ENCODE data around the gene RAB3IP. TPM values are rescaled to one million over a fixed set of nuclear protein-coding genes. Genes with fewer than 3 reads are reported as not detected.
A peak's percentile ranks its signal among the peaks of the same experiment; 100 is the strongest.
"Not testable (repeated sequence)": the region's sequence is repeated elsewhere in the genome, so short reads cannot be mapped to it uniquely, and the experiment has no call there.

Gene RAB3IP
- total RNA-seq, 1 experiment from 2014 or later, result 30.3 TPM

- Histone ChIP-seq H3K4me1 (replicated peaks; ENCODE audit: insufficient read depth) (no peaks in the 10 kb centered on the region), H4K20me1 (ENCODE audit: insufficient read depth) (no peaks in the 10 kb centered on the region), H3K9me3 (ENCODE audit: insufficient read depth, low read depth) (no peaks in the 10 kb centered on the region), H3K27ac (no peak overlapping the region), H3K79me2 (ENCODE audit: low read depth) (no peaks in the 10 kb centered on the region), H3K9me2 (ENCODE audit: insufficient read depth) (no peaks in the 10 kb centered on the region), H3K36me3 (ENCODE audit: low read depth) (no peaks in the 10 kb centered on the region), H3K4me3 (no peak overlapping the region), H3K27me3 (ENCODE audit: insufficient read depth, low read depth) (no peaks in the 10 kb centered on the region), H3F3A (ENCODE audit: insufficient read depth, low read depth) (no peaks in the 10 kb centered on the region), H2AFZ (no peak overlapping the region), H3K4me2 (no peak overlapping the region)
- no peak for TF ChIP-seq EZH2 (IDR thresholded peaks at IDR 0.05; ENCODE audit: low read depth)
- TF ChIP-seq CTCF (conservative IDR thresholded peaks at IDR 0.05), result no peak
- POLR2A ChIA-PET (ENCODE audit: unreplicated experiment), result no interaction called here
- no TSS peak for BruUV-seq (replicated peaks)
- DNase-seq, result no peak
- intact Hi-C loops (cut with micrococcal nuclease; ENCODE audit: unreplicated experiment), result no loop called here
- CTCF ChIA-PET, result no interaction called here
Measured at GRCh38 chr12:69844836-69845235, 106.2 kb downstream of the RAB3IP start.

- no peak for DNase-seq
- Histone ChIP-seq H3K36me3 (ENCODE audit: low read depth) (no peaks in the 10 kb centered on the region), H2AFZ (no peak overlapping the region), H3F3A (ENCODE audit: insufficient read depth, low read depth) (no peaks in the 10 kb centered on the region), H3K9me3 (ENCODE audit: insufficient read depth, low read depth) (no peaks in the 10 kb centered on the region), H4K20me1 (ENCODE audit: insufficient read depth) (no peaks in the 10 kb centered on the region), H3K4me2 (no peak overlapping the region), H3K9me2 (ENCODE audit: insufficient read depth) (no peaks in the 10 kb centered on the region), H3K27ac (no peak overlapping the region), H3K27me3 (ENCODE audit: insufficient read depth, low read depth) (no peaks in the 10 kb centered on the region), H3K79me2 (ENCODE audit: low read depth) (no peaks in the 10 kb centered on the region), H3K4me3 (no peak overlapping the region), H3K4me1 (replicated peaks; ENCODE audit: insufficient read depth) (no peaks in the 10 kb centered on the region)
- intact Hi-C loops (cut with micrococcal nuclease; ENCODE audit: unreplicated experiment), result no loop called here
- TF ChIP-seq EZH2 (IDR thresholded peaks at IDR 0.05; ENCODE audit: low read depth) (no peak), CTCF (conservative IDR thresholded peaks at IDR 0.05) (no peak)
- POLR2A ChIA-PET (ENCODE audit: unreplicated experiment), result no interaction called here
- CTCF ChIA-PET, result no interaction called here
- no TSS peak for BruUV-seq (replicated peaks)
Measured at GRCh38 chr12:69846976-69847375, 108.3 kb downstream of the RAB3IP start.

GRCh38 chr12:69851976-69852375, 113.3 kb downstream of the RAB3IP start:
- no peak overlapping the region for H3K27ac ChIP-seq
- no peaks in the 10 kb centered on the region for H3K36me3 ChIP-seq (ENCODE audit: low read depth)
- H4K20me1 ChIP-seq (ENCODE audit: insufficient read depth), result no peaks in the 10 kb centered on the region
- no peak overlapping the region for H3K4me3 ChIP-seq
- no peaks in the 10 kb centered on the region for H3K4me1 ChIP-seq (replicated peaks; ENCODE audit: insufficient read depth)
- POLR2A ChIA-PET (ENCODE audit: unreplicated experiment), result no interaction called here
- no peaks in the 10 kb centered on the region for H3F3A ChIP-seq (ENCODE audit: insufficient read depth, low read depth)
- no peak for DNase-seq
- TF ChIP-seq EZH2 (IDR thresholded peaks at IDR 0.05; ENCODE audit: low read depth) (no peak), CTCF (conservative IDR thresholded peaks at IDR 0.05) (no peak)
- H3K9me3 ChIP-seq (ENCODE audit: insufficient read depth, low read depth), result 0 out of 2 replicates have a peak, but pooled peaks cover 6% of the 10 kb centered on the region
- H3K79me2 ChIP-seq (ENCODE audit: low read depth), result no peaks in the 10 kb centered on the region
- H3K27me3 ChIP-seq (ENCODE audit: insufficient read depth, low read depth), result no peaks in the 10 kb centered on the region
- intact Hi-C loops (cut with micrococcal nuclease; ENCODE audit: unreplicated experiment), result no loop called here
- no TSS peak for BruUV-seq (replicated peaks)
- H2AFZ ChIP-seq, result 0 out of 2 replicates have a peak overlapping the region, but pooled peaks have one; percentile 60
- H3K4me2 ChIP-seq, result no peak overlapping the region
- H3K9me2 ChIP-seq (ENCODE audit: insufficient read depth), result no peaks in the 10 kb centered on the region
- CTCF ChIA-PET, result no interaction called here

GRCh38 chr12:69853176-69853961, 114.7 kb downstream of the RAB3IP start:
- H3K27me3 ChIP-seq (ENCODE audit: insufficient read depth, low read depth); H3K36me3 ChIP-seq (ENCODE audit: low read depth); H3K4me1 ChIP-seq (replicated peaks; ENCODE audit: insufficient read depth); H3K27ac ChIP-seq; H4K20me1 ChIP-seq (ENCODE audit: insufficient read depth); H3F3A ChIP-seq (ENCODE audit: insufficient read depth, low read depth); H3K4me2 ChIP-seq; H3K79me2 ChIP-seq (ENCODE audit: low read depth); POLR2A ChIA-PET (ENCODE audit: unreplicated experiment); intact Hi-C loops (cut with micrococcal nuclease; ENCODE audit: unreplicated experiment); H3K4me3 ChIP-seq; H3K9me2 ChIP-seq (ENCODE audit: insufficient read depth); CTCF ChIA-PET; BruUV-seq (replicated peaks); H2AFZ ChIP-seq; DNase-seq; H3K9me3 ChIP-seq (ENCODE audit: insufficient read depth, low read depth): not testable (repeated sequence)

Measured in PC-9 (cell line).